Liver (tissue), 9 donors: Measurements from ENCODE around the gene ETV3L. TPM values are rescaled to one million over a fixed set of nuclear protein-coding genes. Genes with fewer than 3 reads are reported as not detected.

Experiments used
- DNase-seq: peaks from one replicate; pipeline ENCODE4 v3.0.0-alpha.2; 2017; ENCODE audit warnings: low spot score
- H3K27ac ChIP-seq, 2 donors: one replicate each; pipeline ENCODE4 v1.7.0; 2013; ENCODE audit warnings: inconsistent platforms in 2 of 2, low read length in 2 of 2, control low read depth in 1 of 2, low read depth in 1 of 2, mild to moderate bottlenecking in 1 of 2
- H3K27me3 ChIP-seq, 4 donors: one replicate each; pipeline versions ENCODE4 v1.6.1 to v1.7.0; 2013; ENCODE audit warnings: low read length in 3 of 4, inconsistent platforms in 1 of 4, mild to moderate bottlenecking in 1 of 4, moderate library complexity in 1 of 4; ENCODE audit not compliant: control insufficient read depth in 4 of 4, insufficient read depth in 4 of 4
- H3K36me3 ChIP-seq, 4 donors: one replicate each; pipeline versions ENCODE4 v1.6.1 to v1.7.0; 2013; ENCODE audit warnings: low read length in 3 of 4, mild to moderate bottlenecking in 3 of 4, low read depth in 1 of 4, moderate library complexity in 1 of 4; ENCODE audit not compliant: control insufficient read depth in 4 of 4, insufficient read depth in 3 of 4
- H3K4me1 ChIP-seq, 4 donors: one replicate each; pipeline versions ENCODE4 v1.6.1 to v1.7.0; 2013; ENCODE audit warnings: low read length in 3 of 4, mild to moderate bottlenecking in 3 of 4, moderate library complexity in 1 of 4; ENCODE audit not compliant: control insufficient read depth in 4 of 4, insufficient read depth in 4 of 4
- H3K4me3 ChIP-seq, 3 donors: one replicate each; pipeline versions ENCODE4 v1.6.1 to v1.7.0; 2013; ENCODE audit warnings: low read length in 3 of 3, control low read depth in 1 of 3, low read depth in 1 of 3, mild to moderate bottlenecking in 1 of 3
- H3K9ac ChIP-seq, 2 donors: one replicate each; pipeline ENCODE4 v1.7.0; 2013; ENCODE audit warnings: low read length in 2 of 2, mild to moderate bottlenecking in 2 of 2, moderate library complexity in 2 of 2, control low read depth in 1 of 2, low read depth in 1 of 2
- H3K9me3 ChIP-seq, 4 donors: one replicate each; pipeline versions ENCODE4 v1.6.1 to v1.7.0; 2013; ENCODE audit warnings: low read length in 3 of 4; ENCODE audit not compliant: control insufficient read depth in 4 of 4
- ATF3 ChIP-seq: IDR thresholded peaks from 2 replicates; pipeline ENCODE4 v1.6.1; 2016; ENCODE audit warnings: antibody characterized with exemption
- CTCF ChIP-seq: fragments of 150-350 bp; IDR thresholded peaks from 2 replicates; pipeline ENCODE4 v1.5.1; 2017; ENCODE audit warnings: improper control_type of control experiment, low read depth, low read length; ENCODE audit not compliant: missing input control
- EGR1 ChIP-seq, 2 donors: IDR thresholded peaks; 2 replicates each; pipeline ENCODE4 v1.6.1; 2016 to 2018; ENCODE audit warnings: antibody characterized with exemption in 2 of 2, low read depth in 2 of 2
- FOXA1 ChIP-seq: IDR thresholded peaks from 2 replicates; pipeline ENCODE4 v1.6.1; 2016; ENCODE audit warnings: antibody characterized with exemption
- FOXA2 ChIP-seq: IDR thresholded peaks from 2 replicates; pipeline ENCODE4 v1.6.1; 2016; ENCODE audit warnings: antibody characterized with exemption
- GABPA ChIP-seq, 2 donors: IDR thresholded peaks in 1 of 2; conservative IDR thresholded peaks in 1 of 2; 2 replicates each; pipeline ENCODE4 v1.6.1; 2016; ENCODE audit warnings: antibody characterized with exemption in 2 of 2, mild to moderate bottlenecking in 1 of 2, moderate library complexity in 1 of 2
- HNF4A ChIP-seq, 2 donors: conservative IDR thresholded peaks; 2 replicates each; pipeline ENCODE4 v1.6.1; 2016; ENCODE audit warnings: antibody characterized with exemption in 2 of 2, mild to moderate bottlenecking in 2 of 2
- HNF4G ChIP-seq: IDR thresholded peaks from 2 replicates; pipeline ENCODE4 v1.6.1; 2016; ENCODE audit warnings: antibody characterized with exemption
- JUND ChIP-seq, 2 donors: IDR thresholded peaks; 2 replicates each; pipeline ENCODE4 v1.6.1; 2016; ENCODE audit warnings: antibody characterized with exemption in 2 of 2
- MAX ChIP-seq: IDR thresholded peaks from 2 replicates; pipeline ENCODE4 v1.6.1; 2016; ENCODE audit warnings: antibody characterized with exemption
- NR2F2 ChIP-seq: IDR thresholded peaks from 2 replicates; pipeline ENCODE4 v1.6.1; 2016; ENCODE audit warnings: antibody characterized with exemption
- RAD21 ChIP-seq, 2 donors: IDR thresholded peaks; 2 replicates each; pipeline ENCODE4 v1.6.1; 2016; ENCODE audit warnings: antibody characterized with exemption in 2 of 2, mild to moderate bottlenecking in 2 of 2
- REST ChIP-seq: IDR thresholded peaks from 2 replicates; pipeline ENCODE4 v1.6.1; 2016; ENCODE audit warnings: antibody characterized with exemption, mild to moderate bottlenecking
- RXRA ChIP-seq, 2 donors: IDR thresholded peaks; 2 replicates each; pipeline ENCODE4 v1.6.1; 2017 to 2018; ENCODE audit warnings: antibody characterized with exemption in 2 of 2, mild to moderate bottlenecking in 1 of 2
- SP1 ChIP-seq: IDR thresholded peaks from 2 replicates; pipeline ENCODE4 v1.6.1; 2018; ENCODE audit warnings: antibody characterized with exemption, mild to moderate bottlenecking
- TAF1 ChIP-seq: conservative IDR thresholded peaks from 2 replicates; pipeline ENCODE4 v1.6.1; 2016; ENCODE audit warnings: antibody characterized with exemption, mild to moderate bottlenecking
- YY1 ChIP-seq: IDR thresholded peaks from 2 replicates; pipeline ENCODE4 v1.6.1; 2016; ENCODE audit warnings: antibody characterized with exemption, mild to moderate bottlenecking
- ZBTB33 ChIP-seq: IDR thresholded peaks from 2 replicates; pipeline ENCODE4 v1.6.1; 2016; ENCODE audit warnings: antibody characterized with exemption
- WGBS: extraction: QIAGEN DNeasy Blood & Tissue Kit; methylation state at CpG from one replicate; pipeline ENCODE4 v1.1.7; 2013; 5-methylcytosine and 5-hydroxymethylcytosine counted together
- polyA plus RNA-seq, 2 donors: library from polyadenylated mRNA; stranded (reverse) in 1 of 2; unstranded in 1 of 2; fragments of 200-250 nt in 1 of 2; fragments of >200 nt in 1 of 2; fragmentation: Nextera tagmentation in 1 of 2; extraction: Ambion mirVana in 1 of 2; gene quantifications; one replicate each; pipeline versions ENCODE4 v1.2.1 to v1.2.3, GENCODE V29; 2013 to 2015
- total RNA-seq, 2 donors: library from RNA; depleted of rRNA; stranded (reverse); fragments of >200 nt; gene quantifications; one replicate each; pipeline ENCODE4 v1.2.3, GENCODE V29; 2014
- donor health status: healthy.
- donor health status: healthy.
- donor health status: healthy.
- donor health status: healthy.
- donor health status: healthy.

Gene ETV3L
- total and polyA plus RNA-seq, 4 donors, result not detected

GRCh38 chr1:157090196-157090647 is 9.4 kb downstream of the ETV3L start:
- Histone ChIP-seq H3K9me3 (no peaks in the 10 kb centered on the region), H3K27ac (no peak overlapping the region), H3K36me3 (no peaks in the 10 kb centered on the region), H3K27me3 (no peaks in the 10 kb centered on the region), H3K4me1 (peaks cover 0 to 11% (median 8%) of the 10 kb centered on the region in 4 donors), H3K9ac (no peak overlapping the region), H3K4me3 (no peak overlapping the region)
- TF ChIP-seq CTCF (peak; percentile 95), RAD21 (IDR thresholded peaks at IDR 0.05) (peak; percentile 96 to 97), REST (no peak)
- 16% methylated on average over 10 of the region's 10 CpGs for WGBS
- peak; percentile 91 for DNase-seq

GRCh38 chr1:157089789-157090188 is 9.8 kb downstream of the ETV3L start:
- TF ChIP-seq CTCF (no peak), TAF1 (no peak), RAD21 (IDR thresholded peaks at IDR 0.05) (no peak), GABPA (IDR thresholded peaks at IDR 0.05 in 1 of 2, conservative IDR thresholded peaks at IDR 0.05 in 1 of 2) (no peak), RXRA (IDR thresholded peaks at IDR 0.05) (no peak), MAX (no peak), JUND (IDR thresholded peaks at IDR 0.05) (no peak), ZBTB33 (no peak), ATF3 (no peak), FOXA2 (no peak), YY1 (no peak), REST (no peak), NR2F2 (no peak), EGR1 (IDR thresholded peaks at IDR 0.05; ENCODE audit: low read depth in 2 of 2) (no peak), FOXA1 (no peak), HNF4G (no peak), SP1 (no peak), HNF4A (conservative IDR thresholded peaks at IDR 0.05) (no peak)
- WGBS, result 91% methylated on average over 9 of the region's 9 CpGs

More at GRCh38 chr1:157089789-157090188, 9.8 kb downstream of the ETV3L start:
- Histone ChIP-seq H3K4me1 (peaks cover 0 to 11% (median 8%) of the 10 kb centered on the region in 4 donors), H3K9me3 (no peaks in the 10 kb centered on the region), H3K27ac (no peak overlapping the region), H3K27me3 (no peaks in the 10 kb centered on the region), H3K36me3 (no peaks in the 10 kb centered on the region), H3K9ac (no peak overlapping the region), H3K4me3 (no peak overlapping the region)
- no peak for DNase-seq
